Adrenal gland (tissue), 5 donors: ENCODE results near the gene SORBS2.

Experiments
- POLR2A ChIP-seq, 2 donors: fragments of 450-650 bp; IDR thresholded peaks; one replicate each; pipeline ENCODE4 v1.6.1; 2017; ENCODE audit warnings: antibody characterized with exemption in 2 of 2, mild to moderate bottlenecking in 2 of 2, moderate library complexity in 1 of 2
- TF ChIP-seq, protein P1 (sequence below), 6 experiments: fragments of 450-650 bp in 4 of 6; fragments of 200-600 bp in 2 of 6; sonication (generic) in 1 of 6; IDR thresholded peaks; 1 replicate in 5 of 6; 2 replicates in 1 of 6; pipeline versions ENCODE4 v1.5.1 to v1.8.0; 2016 to 2021; ENCODE audit warnings: antibody characterized with exemption in 6 of 6, mild to moderate bottlenecking in 2 of 6, moderate library complexity in 1 of 6
- donor health status: DM: no; HTN: no; CAD: no.

DNA sequence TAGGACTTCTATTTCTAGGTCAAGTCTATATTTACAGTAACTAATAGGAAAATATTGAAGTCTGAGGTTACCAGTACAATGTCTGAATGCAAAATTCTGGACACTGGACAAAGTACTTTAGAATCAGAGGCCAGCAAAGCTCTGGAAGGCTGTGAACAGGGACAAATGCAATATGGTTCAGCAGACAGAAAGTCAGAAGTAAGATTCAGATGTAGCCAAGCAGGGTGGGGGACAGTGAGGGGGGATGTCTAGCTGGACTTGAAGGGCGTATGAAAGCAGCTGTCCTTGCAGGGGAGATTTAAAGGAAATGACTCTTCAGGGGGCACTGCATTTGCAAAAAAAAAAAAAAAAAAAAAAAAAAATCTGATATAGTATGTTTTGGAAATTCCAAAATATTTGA lies 2.9 kb downstream of the SORBS2 start:
- TF ChIP-seq, protein P1, sequence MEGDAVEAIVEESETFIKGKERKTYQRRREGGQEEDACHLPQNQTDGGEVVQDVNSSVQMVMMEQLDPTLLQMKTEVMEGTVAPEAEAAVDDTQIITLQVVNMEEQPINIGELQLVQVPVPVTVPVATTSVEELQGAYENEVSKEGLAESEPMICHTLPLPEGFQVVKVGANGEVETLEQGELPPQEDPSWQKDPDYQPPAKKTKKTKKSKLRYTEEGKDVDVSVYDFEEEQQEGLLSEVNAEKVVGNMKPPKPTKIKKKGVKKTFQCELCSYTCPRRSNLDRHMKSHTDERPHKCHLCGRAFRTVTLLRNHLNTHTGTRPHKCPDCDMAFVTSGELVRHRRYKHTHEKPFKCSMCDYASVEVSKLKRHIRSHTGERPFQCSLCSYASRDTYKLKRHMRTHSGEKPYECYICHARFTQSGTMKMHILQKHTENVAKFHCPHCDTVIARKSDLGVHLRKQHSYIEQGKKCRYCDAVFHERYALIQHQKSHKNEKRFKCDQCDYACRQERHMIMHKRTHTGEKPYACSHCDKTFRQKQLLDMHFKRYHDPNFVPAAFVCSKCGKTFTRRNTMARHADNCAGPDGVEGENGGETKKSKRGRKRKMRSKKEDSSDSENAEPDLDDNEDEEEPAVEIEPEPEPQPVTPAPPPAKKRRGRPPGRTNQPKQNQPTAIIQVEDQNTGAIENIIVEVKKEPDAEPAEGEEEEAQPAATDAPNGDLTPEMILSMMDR (IDR thresholded peaks at IDR 0.05) = no peak
- no peak for TF ChIP-seq POLR2A (IDR thresholded peaks at IDR 0.05)
